Lung (tissue), 12 donors: Measurements from ENCODE around the gene SAMD11. TPM values are rescaled to one million over a fixed set of nuclear protein-coding genes. Genes with fewer than 3 reads are reported as not detected.

Experiments
- ATAC-seq: fragments of 200-7000 bp; cut with Tn5 transposase; one replicate; pipeline ENCODE4 v1.9.1; 2020; ENCODE audit warnings: moderate number of reproducible peaks; ENCODE audit not compliant: insufficient read depth, low FRiP score
- DNase-seq, 3 donors: peaks; one replicate each; pipeline ENCODE4 v3.0.0-alpha.2; 2013 to 2017
- H3K27ac ChIP-seq, 2 donors: one replicate each; pipeline ENCODE4 v1.5.1; 2013; ENCODE audit warnings: mild to moderate bottlenecking in 2 of 2, moderate library complexity in 2 of 2, control low read depth in 1 of 2, inconsistent platforms in 1 of 2, low read depth in 1 of 2, low read length in 1 of 2
- H3K27me3 ChIP-seq, 3 donors: one replicate each; pipeline ENCODE4 v1.5.1; 2013; ENCODE audit warnings: low read length in 2 of 3; ENCODE audit not compliant: control insufficient read depth in 3 of 3, insufficient read depth in 3 of 3
- H3K36me3 ChIP-seq, 4 donors: one replicate each; pipeline ENCODE4 v1.5.1; 2013; ENCODE audit warnings: low read length in 4 of 4, mild to moderate bottlenecking in 1 of 4, moderate library complexity in 1 of 4; ENCODE audit not compliant: control insufficient read depth in 4 of 4, insufficient read depth in 4 of 4
- H3K4me1 ChIP-seq, 5 donors: one replicate each; pipeline ENCODE4 v1.5.1; 2013; ENCODE audit warnings: low read length in 5 of 5, mild to moderate bottlenecking in 2 of 5, moderate library complexity in 1 of 5; ENCODE audit not compliant: control insufficient read depth in 5 of 5, insufficient read depth in 5 of 5
- H3K4me3 ChIP-seq: one replicate; pipeline ENCODE4 v1.5.1; 2013; ENCODE audit warnings: mild to moderate bottlenecking, control low read depth, moderate library complexity
- H3K9ac ChIP-seq, 2 donors: one replicate each; pipeline ENCODE4 v1.5.1; 2013; ENCODE audit warnings: low read length in 2 of 2, control low read depth in 1 of 2; ENCODE audit not compliant: insufficient read depth in 1 of 2
- H3K9me3 ChIP-seq, 4 donors: one replicate each; pipeline ENCODE4 v1.5.1; 2013; ENCODE audit warnings: low read length in 3 of 4, mild to moderate bottlenecking in 1 of 4, moderate library complexity in 1 of 4; ENCODE audit not compliant: control insufficient read depth in 4 of 4, insufficient read depth in 3 of 4
- WGBS, 2 donors: extraction: QIAGEN DNeasy Blood & Tissue Kit; methylation state at CpG; one replicate each; pipeline ENCODE4 v1.1.7; 2013; 5-methylcytosine and 5-hydroxymethylcytosine counted together
- polyA plus RNA-seq, 2 donors: library from polyadenylated mRNA; stranded (reverse); fragments of 200-250 nt; gene quantifications; one replicate each; pipeline ENCODE4 v1.2.1, GENCODE V29; 2013
- total RNA-seq, 2 donors: library from RNA; depleted of rRNA in 1 of 2; stranded (reverse); fragments of >200 nt in 1 of 2; gene quantifications; one replicate each; pipeline ENCODE4 v1.2.1, GENCODE V29; 2014 to 2021
- TF ChIP-seq, protein P1 (sequence below): IDR thresholded peaks from 2 replicates; pipeline ENCODE4 v1.5.1; 2012; ENCODE audit warnings: mild to moderate bottlenecking; ENCODE audit errors: control extremely low read depth, extremely low read depth
- donor health status: control.
- donor health status: control.
- donor health status: Bipolar disorder and iron deficiency.
- donor health status: healthy.
- donor health status: DM: yes; HTN: yes; CAD: no.

Gene SAMD11
- total and polyA plus RNA-seq, 4 donors: 3.7 to 26.3 (median 5.8) TPM

GRCh38 chr1:980602-981395 is 57.1 kb downstream of the SAMD11 start:
- Histone ChIP-seq H3K9me3 (peaks cover 0 to 2% (median 0%) of the 10 kb centered on the region in 4 donors), H3K9ac (no peak overlapping the region), H3K27ac (peak overlapping the region in 1 of 2 donors; percentile 94), H3K4me1 (peaks cover 0 to 6% (median 0%) of the 10 kb centered on the region in 5 donors), H3K27me3 (peaks cover 4 to 26% (median 5%) of the 10 kb centered on the region in 3 donors), H3K4me3 (no peak overlapping the region), H3K36me3 (no peaks in the 10 kb centered on the region)
- ATAC-seq (no peak), DNase-seq (no peak)
- TF ChIP-seq, protein P1, sequence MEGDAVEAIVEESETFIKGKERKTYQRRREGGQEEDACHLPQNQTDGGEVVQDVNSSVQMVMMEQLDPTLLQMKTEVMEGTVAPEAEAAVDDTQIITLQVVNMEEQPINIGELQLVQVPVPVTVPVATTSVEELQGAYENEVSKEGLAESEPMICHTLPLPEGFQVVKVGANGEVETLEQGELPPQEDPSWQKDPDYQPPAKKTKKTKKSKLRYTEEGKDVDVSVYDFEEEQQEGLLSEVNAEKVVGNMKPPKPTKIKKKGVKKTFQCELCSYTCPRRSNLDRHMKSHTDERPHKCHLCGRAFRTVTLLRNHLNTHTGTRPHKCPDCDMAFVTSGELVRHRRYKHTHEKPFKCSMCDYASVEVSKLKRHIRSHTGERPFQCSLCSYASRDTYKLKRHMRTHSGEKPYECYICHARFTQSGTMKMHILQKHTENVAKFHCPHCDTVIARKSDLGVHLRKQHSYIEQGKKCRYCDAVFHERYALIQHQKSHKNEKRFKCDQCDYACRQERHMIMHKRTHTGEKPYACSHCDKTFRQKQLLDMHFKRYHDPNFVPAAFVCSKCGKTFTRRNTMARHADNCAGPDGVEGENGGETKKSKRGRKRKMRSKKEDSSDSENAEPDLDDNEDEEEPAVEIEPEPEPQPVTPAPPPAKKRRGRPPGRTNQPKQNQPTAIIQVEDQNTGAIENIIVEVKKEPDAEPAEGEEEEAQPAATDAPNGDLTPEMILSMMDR: no peak
- WGBS, 2 donors: 70 to 81% methylated on average over 29 to 35 of the region's 35 CpGs

DNA sequence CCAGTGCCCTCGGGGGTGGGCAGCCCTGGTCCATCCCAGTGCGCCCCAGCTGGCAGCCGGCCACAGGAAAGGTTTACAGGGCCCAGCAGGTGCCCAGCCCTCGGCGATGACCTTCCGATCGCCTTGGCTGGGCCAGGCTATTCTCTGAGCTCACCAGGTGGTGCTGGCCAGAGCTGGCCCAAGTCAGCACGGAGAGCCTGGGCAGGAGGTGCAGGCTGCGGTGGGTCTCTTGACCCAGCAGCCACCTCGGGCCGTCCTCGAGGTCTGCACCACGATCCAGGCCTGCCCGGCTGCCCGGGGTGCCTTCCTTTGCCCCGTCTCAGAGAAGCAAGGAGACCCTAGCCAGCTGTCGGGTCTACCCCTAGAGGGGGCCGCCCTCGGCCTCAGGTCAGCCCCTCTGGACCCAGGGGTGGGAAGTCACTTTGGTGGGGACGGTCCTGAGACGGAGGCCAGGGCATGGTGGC is 57.8 kb downstream of the SAMD11 start:
- H3K9ac ChIP-seq: no peak overlapping the region
- DNase-seq: no peak
- H3K4me1 ChIP-seq: no peaks in the 10 kb centered on the region
- TF ChIP-seq, protein P1: no peak
- peaks cover 4 to 26% (median 5%) of the 10 kb centered on the region in 3 donors for H3K27me3 ChIP-seq
- WGBS, 2 donors: 77 to 89% methylated on average over 20 to 21 of the region's 21 CpGs
- H3K9me3 ChIP-seq: peaks cover 0 to 2% (median 0%) of the 10 kb centered on the region in 4 donors
- H3K36me3 ChIP-seq: no peaks in the 10 kb centered on the region
- no peak overlapping the region for H3K4me3 ChIP-seq
- no peak for ATAC-seq
- H3K27ac ChIP-seq: peak overlapping the region in 1 of 2 donors; percentile 94

- WGBS, 2 donors: 55 to 72% methylated on average over 28 of the region's 28 CpGs
- ATAC-seq (no peak), DNase-seq (no peak)
- peak within 1 kb of the TSS in 1 of 2 donors; percentile 94 for H3K27ac ChIP-seq
- TF ChIP-seq, protein P1: no peak
- no peaks in the 10 kb centered on the region for H3K36me3 ChIP-seq
- H3K4me1 ChIP-seq: no peaks in the 10 kb centered on the region
- no peak within 1 kb of the TSS for H3K4me3 ChIP-seq
- H3K9me3 ChIP-seq: peaks cover 0 to 2% (median 0%) of the 10 kb centered on the region in 4 donors
- peaks cover 4 to 26% (median 5%) of the 10 kb centered on the region in 3 donors for H3K27me3 ChIP-seq
- no peak within 1 kb of the TSS for H3K9ac ChIP-seq
These were observed 58.3 kb downstream of the SAMD11 start, which contains the start of gene PERM1 for GRCh38 chr1:981955-982558. Gene PERM1 (minus strand): TSS chr1:982093. CDS start chr1:981029, 1,064 bp downstream.
